COLO668 (cell line): ENCODE data around the gene ERAP2.
"Not testable (repeated sequence)": the region's sequence is repeated elsewhere in the genome, so short reads cannot be mapped to it uniquely, and the experiment has no call there.

ENCODE experiments used
- DNase-seq: peaks from one replicate; lab custom pipeline; 2025; ENCODE audit not compliant: unreplicated experiment; lab: John Stamatoyannopoulos, UW

The ERAP2 gene

DNA sequence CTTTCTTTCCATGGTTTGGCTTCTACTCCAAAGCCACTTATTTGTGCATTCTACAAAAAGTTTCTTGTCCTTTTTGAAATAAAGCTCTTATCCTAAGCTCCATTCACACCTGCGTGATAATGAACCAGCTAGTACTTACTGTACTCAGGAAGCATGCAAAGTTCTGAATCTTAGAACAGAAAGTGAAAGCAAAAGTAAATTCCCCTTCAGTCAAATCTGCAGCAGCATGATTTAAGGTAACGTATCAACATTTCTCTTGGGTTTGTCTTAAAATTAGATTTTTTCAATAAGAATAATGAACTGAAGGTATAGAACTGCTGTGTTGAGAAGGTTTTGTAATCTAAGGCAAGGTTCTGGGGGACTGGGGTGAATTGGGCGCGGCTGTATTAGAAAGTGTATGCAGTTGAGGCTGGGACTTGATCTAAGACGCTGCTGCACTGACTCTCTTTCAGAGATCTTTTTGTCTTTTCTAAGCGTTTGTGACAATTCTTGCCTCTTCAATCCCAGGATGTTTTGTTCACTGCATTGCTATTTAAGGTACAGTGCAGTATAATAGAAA lies at the start of gene ERAP2:
Gene ERAP2, plus strand, starts transcription at position 209 of the 559 bp plus-strand sequence. CDS start 3,186 bp downstream, outside the sequence.
- DNase-seq: no peak

- DNase-seq: no peak
These were observed 47.0 kb upstream of the ERAP2 start for GRCh38 chr5:96829297-96829696.

DNA sequence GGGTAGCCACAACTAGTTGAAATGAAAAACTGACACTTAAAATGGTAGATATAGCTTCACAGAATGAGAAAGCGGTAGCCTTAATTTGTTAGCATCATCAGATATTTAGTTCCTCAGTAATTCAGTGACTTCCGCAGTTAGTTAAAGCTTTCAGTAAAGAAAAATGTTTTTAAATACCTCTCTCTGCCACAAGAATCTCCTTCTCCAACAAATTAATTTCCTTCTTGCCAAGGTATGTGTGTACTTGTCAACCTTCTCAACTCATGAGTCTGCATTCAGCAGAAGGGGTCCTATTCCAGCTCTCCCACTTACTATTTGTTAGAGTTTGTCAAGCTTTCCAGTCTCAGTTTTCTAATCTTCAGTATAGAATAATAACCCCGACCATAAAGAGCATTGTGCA lies 42.3 kb upstream of the ERAP2 start:
- no peak for DNase-seq

DNA sequence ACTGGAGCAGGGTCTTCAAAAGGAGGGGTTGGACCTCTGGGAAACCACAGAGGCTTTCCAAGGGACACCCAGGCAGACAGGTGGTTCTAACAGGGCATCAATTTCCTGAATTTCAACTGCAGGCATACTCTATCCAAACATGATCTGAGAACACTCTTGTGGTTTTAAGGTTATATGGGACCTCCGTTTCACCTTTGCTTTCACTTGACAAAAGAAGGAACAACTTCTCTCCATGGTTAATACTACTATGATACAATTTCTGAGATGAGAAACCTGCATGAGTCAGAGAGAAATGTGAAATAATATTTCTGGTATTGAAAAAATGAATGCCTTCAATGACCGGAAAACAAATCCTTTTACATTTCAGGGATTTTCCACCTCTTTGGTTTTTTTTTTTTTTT lies 40.5 kb upstream of the ERAP2 start:
- no peak for DNase-seq

- DNase-seq: no peak
These were observed 39.5 kb upstream of the ERAP2 start for GRCh38 chr5:96836817-96837216.

GRCh38 chr5:96837303-96837702 lies 39.0 kb upstream of the ERAP2 start:
- DNase-seq: no peak

DNA sequence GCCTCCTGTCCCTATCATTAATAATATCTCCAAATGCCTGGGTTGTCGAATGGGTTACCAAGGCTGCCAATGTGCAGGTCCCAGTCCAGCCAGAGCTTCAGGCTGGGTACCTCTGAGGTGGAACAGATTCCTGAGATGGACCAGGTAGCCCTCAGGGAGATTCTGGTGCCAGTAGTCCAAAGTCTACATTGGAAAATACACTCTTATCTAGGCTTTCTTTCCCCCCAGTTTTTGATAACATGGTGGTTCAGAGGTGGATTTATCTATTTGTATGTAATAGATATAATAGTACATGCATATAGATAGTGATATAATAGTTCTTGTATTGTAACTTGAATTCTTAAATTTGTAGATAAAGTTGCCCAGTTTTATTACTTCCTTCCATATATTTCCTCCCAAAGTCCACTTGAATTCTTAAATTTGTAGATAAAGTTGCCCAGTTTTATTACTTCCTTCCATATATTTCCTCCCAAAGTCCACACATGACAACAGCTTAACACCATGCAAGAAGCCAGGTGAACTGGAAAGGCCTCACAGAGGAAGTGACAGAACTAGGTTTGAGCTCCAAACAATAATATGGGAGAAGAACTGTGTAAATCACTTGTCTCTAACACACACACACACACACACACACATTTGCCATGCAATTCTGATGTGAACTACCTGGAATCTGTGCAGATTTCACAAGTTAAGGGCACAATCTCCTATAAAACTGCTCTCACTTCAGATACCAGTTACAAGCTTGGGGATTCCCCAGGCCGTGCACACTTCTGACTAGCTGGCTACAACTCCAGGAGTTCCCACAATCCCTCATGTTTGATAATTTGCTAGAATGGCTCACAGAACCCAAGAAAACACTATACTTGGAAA lies 37.9 kb upstream of the ERAP2 start:
- no peak for DNase-seq

GRCh38 chr5:96839071-96839592 lies 37.2 kb upstream of the ERAP2 start:
- no peak for DNase-seq

DNA sequence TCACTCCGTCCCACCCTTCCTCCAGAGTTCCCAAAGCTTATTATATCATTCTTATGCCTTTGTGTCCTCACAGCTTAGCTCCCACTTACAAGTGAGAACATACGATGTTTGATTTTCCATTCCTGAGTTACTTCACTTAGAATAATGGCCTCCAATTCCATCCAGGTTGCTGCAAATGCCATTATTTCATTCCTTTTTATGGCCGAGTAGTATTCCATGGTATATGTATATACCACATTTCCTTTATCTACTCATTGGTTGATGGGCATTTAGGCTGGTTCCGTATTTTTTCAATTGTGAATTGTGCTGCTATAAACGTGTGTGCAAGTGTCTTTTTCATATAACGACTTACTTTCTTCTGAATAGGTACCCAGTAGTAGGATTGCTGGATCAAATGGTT lies 34.4 kb upstream of the ERAP2 start:
- not testable (repeated sequence) for DNase-seq

DNA sequence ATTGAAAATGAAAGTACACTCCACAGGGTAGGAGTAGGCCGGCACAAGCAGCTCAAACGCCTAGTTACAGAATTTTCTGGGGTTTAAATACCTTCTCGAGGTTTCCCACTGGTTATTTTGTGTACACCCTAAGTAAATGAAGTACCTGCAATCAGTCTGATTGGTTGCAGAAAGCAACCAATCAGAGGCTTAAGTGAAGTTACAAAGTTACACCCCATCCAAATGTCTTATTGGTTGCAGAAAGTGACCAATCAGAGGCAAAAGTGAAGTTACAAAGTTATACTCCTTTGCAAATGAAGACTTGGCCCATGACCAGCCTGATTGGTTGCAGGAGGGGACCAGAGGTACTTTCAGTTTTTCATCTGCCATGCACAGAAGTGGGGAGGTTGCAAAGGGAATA lies 33.2 kb upstream of the ERAP2 start:
- no peak for DNase-seq

DNA sequence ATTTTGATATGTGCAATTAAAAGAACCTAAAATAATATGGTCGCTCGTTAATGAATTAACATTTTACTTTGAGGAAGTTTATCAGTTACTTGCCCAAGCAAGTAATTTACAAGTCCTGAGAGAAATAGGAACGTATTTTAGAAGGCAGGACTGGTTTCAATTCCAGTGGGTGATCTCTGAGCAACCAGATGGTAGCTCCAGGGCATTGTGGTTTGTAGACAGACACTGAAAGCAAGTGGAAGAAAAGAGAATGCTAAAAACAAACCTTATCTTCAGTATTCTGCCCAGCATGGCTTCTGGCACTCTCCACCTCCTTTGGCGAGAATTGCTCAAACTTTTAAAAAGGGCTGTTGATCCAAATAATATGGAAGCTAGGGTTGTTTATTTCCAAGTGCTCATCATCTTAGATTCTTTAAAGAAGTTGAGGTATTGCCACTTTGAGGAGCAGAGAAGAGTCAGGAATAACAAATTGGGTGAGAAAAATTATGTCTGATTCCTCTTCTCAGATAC lies 31.8 kb upstream of the ERAP2 start:
- DNase-seq: no peak

- DNase-seq: no peak
These were observed 24.8 kb upstream of the ERAP2 start for GRCh38 chr5:96851312-96852062.

- no peak for DNase-seq
These were observed 23.5 kb upstream of the ERAP2 start for GRCh38 chr5:96852759-96853158.

- no peak for DNase-seq
These were observed 22.2 kb upstream of the ERAP2 start for GRCh38 chr5:96854067-96854466.

DNA sequence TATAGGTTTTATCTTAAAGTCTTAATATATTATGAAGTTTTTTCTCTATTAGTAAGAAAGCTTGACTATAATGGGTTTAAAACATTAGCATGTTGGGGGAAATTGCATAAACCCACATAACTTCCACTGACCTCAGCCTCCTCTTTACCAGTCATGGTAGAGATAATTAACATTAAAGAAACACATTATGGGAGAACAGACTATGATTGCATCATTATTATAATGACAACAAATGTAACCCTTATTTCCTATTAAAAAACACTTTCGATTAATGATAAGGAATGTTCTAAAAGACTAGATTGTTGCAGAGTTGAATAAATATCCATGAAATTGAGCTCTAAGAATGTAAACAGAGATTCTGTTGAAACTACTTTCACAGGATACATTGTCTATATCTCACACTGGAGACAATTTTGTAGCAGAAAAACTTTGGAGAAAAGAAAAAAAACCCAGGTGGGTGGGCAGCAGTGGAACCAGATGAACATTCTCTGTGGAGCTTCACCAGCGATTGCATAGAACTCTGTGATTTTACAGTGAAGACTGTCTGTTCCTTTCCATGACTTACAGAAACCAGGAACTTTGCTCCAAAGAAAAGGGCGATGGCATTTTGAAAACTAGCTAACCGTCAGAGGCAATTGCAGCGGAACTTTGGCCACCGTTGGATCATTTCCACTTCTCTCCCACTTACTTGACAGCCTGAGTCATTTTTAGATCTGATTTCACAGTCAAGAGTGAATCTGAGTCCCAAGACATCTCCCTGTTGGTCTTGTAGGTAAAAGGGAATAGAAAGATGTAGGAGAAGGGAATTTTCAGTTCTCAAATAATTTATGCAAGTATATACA lies 21.0 kb upstream of the ERAP2 start:
- DNase-seq: no peak

- DNase-seq: no peak
These were observed 19.9 kb upstream of the ERAP2 start for GRCh38 chr5:96856371-96856770.

DNA sequence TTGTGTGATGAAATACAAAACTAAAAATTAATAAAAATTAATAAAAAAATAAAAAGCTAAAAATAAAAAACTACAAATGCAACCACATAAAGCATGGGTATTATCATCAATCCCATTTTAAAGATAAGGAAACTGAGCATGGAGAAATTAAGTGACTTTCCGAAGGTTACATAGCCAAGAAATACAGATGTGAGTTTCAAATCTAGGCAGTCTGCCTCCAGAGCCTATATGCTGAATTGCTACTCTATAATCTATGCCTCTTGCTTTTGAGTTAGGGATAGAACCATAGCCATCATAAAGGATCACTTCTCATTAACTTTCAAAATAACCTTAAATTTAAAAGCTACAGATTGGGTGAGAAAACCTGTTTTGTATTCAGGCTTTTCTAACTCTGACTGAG lies 18.8 kb upstream of the ERAP2 start:
- no peak for DNase-seq

GRCh38 chr5:96857924-96858323 lies 18.4 kb upstream of the ERAP2 start:
- DNase-seq: no peak

DNA sequence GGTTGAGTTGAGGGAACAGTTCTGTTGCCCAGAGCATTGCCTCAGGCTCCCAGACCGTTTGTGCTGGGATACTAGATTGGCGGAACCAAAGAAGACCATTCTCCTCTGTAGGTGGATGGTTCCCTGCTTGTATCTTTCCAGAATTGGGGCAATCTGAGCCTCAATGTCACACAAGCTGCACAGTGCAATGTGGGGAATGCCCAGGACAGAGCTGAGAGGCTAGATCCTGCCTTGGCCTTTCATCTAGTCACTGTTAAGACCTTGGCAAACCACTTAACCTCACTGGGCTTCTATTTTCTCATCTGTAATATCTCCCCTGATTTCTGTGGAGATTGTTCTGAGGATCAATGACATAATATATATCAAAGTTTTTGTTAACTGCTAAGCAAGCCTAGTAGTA lies 16.9 kb upstream of the ERAP2 start:
- DNase-seq: no peak

- DNase-seq: no peak
These were observed 15.2 kb upstream of the ERAP2 start for GRCh38 chr5:96861076-96861475.

GRCh38 chr5:96863114-96863513 lies 13.2 kb upstream of the ERAP2 start:
- DNase-seq: no peak
